Activated T-cell treated with anti-CD3 and anti-CD28 coated beads, Interleukin-2, amount 50 U/mL, for 48 hours (primary cell): ENCODE measurements around the gene ATF6.
A peak's percentile ranks its signal among the peaks of the same experiment; 100 is the strongest.

ENCODE experiments used
- DNase-seq, 2 experiments: peaks; one replicate each; pipeline ENCODE4 v3.0.0-alpha.2; 2020

ATF6 gene

GRCh38 chr1:161946071-161946987, 180.2 kb downstream of the ATF6 start:
- DNase-seq: no peak

- DNase-seq: no peak
Measured at GRCh38 chr1:161948435-161948834, 182.3 kb downstream of the ATF6 start.

GRCh38 chr1:161949548-161949947, 183.4 kb downstream of the ATF6 start:
- no peak for DNase-seq

- no peak for DNase-seq
Measured at GRCh38 chr1:161950377-161950776, 184.3 kb downstream of the ATF6 start.

GRCh38 chr1:161951646-161952045, 185.5 kb downstream of the ATF6 start:
- DNase-seq: no peak

- DNase-seq: no peak
Measured at GRCh38 chr1:161952607-161953172, 186.6 kb downstream of the ATF6 start.

- DNase-seq: no peak
Measured at GRCh38 chr1:161953256-161953920, 187.3 kb downstream of the ATF6 start.

GRCh38 chr1:161954050-161954449, 187.9 kb downstream of the ATF6 start:
- no peak for DNase-seq

GRCh38 chr1:161954466-161954865, 188.3 kb downstream of the ATF6 start:
- no peak for DNase-seq

GRCh38 chr1:161955606-161956005, 189.5 kb downstream of the ATF6 start:
- DNase-seq: no peak

GRCh38 chr1:161956097-161956496, 190.0 kb downstream of the ATF6 start:
- DNase-seq: no peak

GRCh38 chr1:161956930-161957329, 190.8 kb downstream of the ATF6 start:
- DNase-seq: no peak

GRCh38 chr1:161958425-161958824, 192.3 kb downstream of the ATF6 start:
- peak; percentile 28 to 31 for DNase-seq

- DNase-seq: peak; percentile 41 to 48
Measured at GRCh38 chr1:161962091-161962887, 196.2 kb downstream of the ATF6 start.

GRCh38 chr1:161966067-161966466, 199.9 kb downstream of the ATF6 start:
- DNase-seq: no peak

- no peak for DNase-seq
Measured at GRCh38 chr1:161970036-161970435, 203.9 kb downstream of the ATF6 start.

- no peak for DNase-seq
Measured at GRCh38 chr1:161970633-161971032, 204.5 kb downstream of the ATF6 start.

GRCh38 chr1:161972828-161973227, 206.7 kb downstream of the ATF6 start:
- no peak for DNase-seq

GRCh38 chr1:161973924-161974845, 208.1 kb downstream of the ATF6 start:
- no peak for DNase-seq

- DNase-seq: no peak
Measured at GRCh38 chr1:161978011-161978790, 212.1 kb downstream of the ATF6 start.

- DNase-seq: no peak
Measured at GRCh38 chr1:161981126-161981525, 215.0 kb downstream of the ATF6 start.
